UCSD-AML1 (cell line): Measurements from ENCODE around the gene APCDD1L.
"Not testable (repeated sequence)": the region's sequence is repeated elsewhere in the genome, so short reads cannot be mapped to it uniquely, and the experiment has no call there.

Source experiments
- DNase-seq: peaks from one replicate; lab custom pipeline; 2025; ENCODE audit not compliant: unreplicated experiment; lab: John Stamatoyannopoulos, UW

APCDD1L gene

GRCh38 chr20:58446264-58446959, 68.8 kb downstream of the APCDD1L start:
- no peak for DNase-seq

GRCh38 chr20:58444746-58445255, 70.4 kb downstream of the APCDD1L start:
- no peak for DNase-seq

GRCh38 chr20:58441723-58442122, 73.5 kb downstream of the APCDD1L start:
- no peak for DNase-seq

GRCh38 chr20:58440021-58440767, 75.0 kb downstream of the APCDD1L start:
- DNase-seq = no peak

- DNase-seq = no peak
Measured at GRCh38 chr20:58438970-58439808, 76.0 kb downstream of the APCDD1L start.

- DNase-seq = no peak
Measured at GRCh38 chr20:58436868-58437645, 78.1 kb downstream of the APCDD1L start.

GRCh38 chr20:58435237-58435636, 80.0 kb downstream of the APCDD1L start:
- DNase-seq = no peak

GRCh38 chr20:58434326-58434725, 80.9 kb downstream of the APCDD1L start:
- DNase-seq = no peak

- no peak for DNase-seq
Measured at GRCh38 chr20:58433759-58434158, 81.4 kb downstream of the APCDD1L start.

- no peak for DNase-seq
Measured at GRCh38 chr20:58433029-58433647, 82.1 kb downstream of the APCDD1L start.

GRCh38 chr20:58432186-58432954, 82.8 kb downstream of the APCDD1L start:
- DNase-seq = no peak

GRCh38 chr20:58431134-58431533, 84.1 kb downstream of the APCDD1L start:
- DNase-seq = no peak

- no peak for DNase-seq
Measured at GRCh38 chr20:58429303-58429702, 85.9 kb downstream of the APCDD1L start.

GRCh38 chr20:58428364-58428763, 86.8 kb downstream of the APCDD1L start:
- no peak for DNase-seq

GRCh38 chr20:58427571-58427970, 87.6 kb downstream of the APCDD1L start:
- not testable (repeated sequence) for DNase-seq

GRCh38 chr20:58424218-58424969, 90.8 kb downstream of the APCDD1L start:
- no peak for DNase-seq

GRCh38 chr20:58421497-58421850, 93.7 kb downstream of the APCDD1L start:
- DNase-seq = no peak

- DNase-seq = no peak
Measured at GRCh38 chr20:58420798-58421496, 94.3 kb downstream of the APCDD1L start.
